Measurements from ENCODE around the gene CDC42EP5.
"Not testable (repeated sequence)": the region's sequence is repeated elsewhere in the genome, so short reads cannot be mapped to it uniquely, and the experiment has no call there.

CDC42EP5 gene

DNA sequence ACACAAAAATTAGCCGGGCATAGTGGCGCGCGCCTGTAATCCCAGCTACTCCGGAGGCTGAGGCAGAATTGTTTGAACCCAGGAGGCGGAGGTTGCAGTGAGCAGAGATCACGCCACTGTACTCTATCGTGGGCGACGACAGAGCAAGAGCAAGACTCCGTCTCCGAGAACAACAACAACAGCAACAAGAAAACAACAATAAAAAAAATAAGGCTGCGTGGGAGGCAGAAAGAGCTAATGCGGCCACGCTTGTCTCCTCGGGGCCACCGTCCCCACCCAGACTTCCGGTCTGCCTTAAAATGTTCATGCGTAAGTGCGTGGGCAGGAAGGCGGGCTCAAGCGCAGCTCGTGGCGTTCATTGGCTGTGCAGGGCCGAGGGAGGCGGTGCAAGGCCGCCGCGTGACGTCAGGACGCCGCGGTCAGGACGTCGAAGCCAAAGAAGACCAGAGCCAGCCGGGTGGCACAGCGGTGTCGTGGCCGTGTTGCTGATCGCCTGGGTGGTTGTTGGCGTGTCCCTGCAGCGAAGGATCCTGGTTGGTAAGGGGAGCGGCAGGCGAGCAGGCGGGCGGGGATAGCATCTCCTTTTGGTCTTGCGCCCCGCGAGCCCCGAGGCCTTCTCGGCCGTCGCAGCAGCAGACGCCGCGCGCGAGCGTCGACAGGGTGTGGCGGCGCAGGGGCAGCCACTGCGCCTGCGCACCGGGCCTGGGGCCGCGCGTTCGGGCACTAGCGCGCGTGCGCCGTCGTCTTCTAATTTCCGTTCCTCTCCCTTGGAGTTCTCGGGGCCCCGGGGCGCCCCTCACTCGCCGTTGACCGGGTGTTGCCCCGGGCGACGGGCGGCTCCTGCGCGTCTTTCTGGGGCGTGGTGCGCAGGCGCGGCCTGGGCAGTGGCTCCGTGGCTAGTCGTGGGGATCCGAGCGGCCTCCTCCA lies 24.1 kb downstream of the CDC42EP5 start, which contains the start of gene LENG8:
TSS of gene LENG8 (plus strand) at position 426 of the 927 bp plus-strand sequence. CDS start 2,146 bp downstream, outside the sequence.
- peak; percentile 93 to 96 (median 96) for DNase-seq (ENCODE audit: low read depth in 3 of 3)

DNA sequence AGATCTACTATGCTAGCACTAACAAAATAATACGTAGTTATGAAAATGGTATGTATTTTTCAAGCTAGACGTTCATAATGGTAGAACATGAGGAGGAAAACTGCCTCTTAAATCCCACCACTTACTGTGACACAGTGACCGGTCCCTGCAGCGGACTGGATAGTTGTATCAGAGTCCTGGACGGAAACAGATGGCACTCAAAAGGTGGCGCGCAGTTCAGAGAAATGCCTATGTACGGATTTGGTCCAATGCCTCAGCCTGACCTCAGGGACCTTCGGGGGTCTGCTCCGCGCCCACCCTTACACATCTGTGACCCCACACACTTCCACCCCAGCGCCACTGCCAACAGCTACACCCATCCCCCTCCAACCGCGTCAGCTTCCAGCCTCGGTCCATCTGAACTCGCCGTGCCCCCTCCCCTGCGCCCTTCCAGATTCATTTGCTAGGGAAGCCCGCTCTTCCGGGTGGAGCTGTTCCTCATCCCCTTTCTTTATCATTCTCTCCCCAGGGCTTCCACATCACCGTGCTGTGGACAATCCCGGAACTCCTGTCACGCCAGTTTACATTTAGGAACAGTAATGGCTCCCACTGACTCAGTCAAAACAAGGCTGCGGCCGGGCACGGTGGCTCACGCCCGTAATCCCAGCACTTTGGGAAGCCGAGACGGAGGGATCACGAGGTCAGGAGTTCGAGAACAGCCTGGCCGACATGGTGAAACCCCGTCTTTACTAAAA lies 24.9 kb downstream of the CDC42EP5 start:
- peak in 1 of 3 experiments; percentile 37 for DNase-seq (ENCODE audit: low read depth in 3 of 3)

DNA sequence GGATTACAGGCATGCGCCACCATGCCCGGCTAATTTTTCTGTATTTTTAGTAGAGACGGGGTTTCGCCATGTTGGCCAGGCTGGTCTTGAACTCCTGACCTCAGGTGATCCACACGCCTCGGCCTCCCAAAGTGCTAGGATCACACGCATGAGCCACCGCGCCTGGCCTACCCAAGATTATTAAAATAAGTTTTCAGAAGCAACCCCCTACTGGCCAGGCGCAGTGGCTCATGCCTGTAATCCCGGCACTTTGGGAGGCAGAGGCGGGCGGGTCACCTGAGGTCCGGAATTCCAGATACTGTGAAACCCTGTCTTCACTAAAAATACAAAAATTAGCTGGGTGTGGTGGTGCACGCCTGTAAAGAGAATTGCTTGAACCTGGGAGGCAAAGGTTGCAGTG lies 26.7 kb downstream of the CDC42EP5 start:
- not testable (repeated sequence) for DNase-seq (ENCODE audit: low read depth in 3 of 3)

DNA sequence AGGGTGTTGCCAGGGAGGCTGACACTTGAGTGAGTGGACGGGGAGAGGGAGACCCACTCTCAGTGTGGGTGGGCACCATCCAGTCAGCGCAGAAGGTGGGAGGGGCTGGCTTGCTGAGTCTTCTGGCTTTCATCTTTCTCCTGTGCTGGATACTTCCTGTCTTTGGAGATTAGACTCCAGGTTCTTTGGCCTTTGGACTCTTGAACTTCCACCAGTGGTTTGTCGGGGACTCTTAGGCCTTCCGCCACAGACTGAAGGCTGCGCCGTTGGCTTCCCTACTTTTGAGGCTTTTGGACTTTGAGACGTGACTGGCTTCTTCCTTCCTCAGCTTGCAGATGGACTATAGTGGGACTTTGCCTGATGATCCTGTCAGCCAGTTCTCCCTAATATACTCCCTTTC lies 28.4 kb downstream of the CDC42EP5 start:
- DNase-seq (ENCODE audit: low read depth in 3 of 3) = no peak

DNA sequence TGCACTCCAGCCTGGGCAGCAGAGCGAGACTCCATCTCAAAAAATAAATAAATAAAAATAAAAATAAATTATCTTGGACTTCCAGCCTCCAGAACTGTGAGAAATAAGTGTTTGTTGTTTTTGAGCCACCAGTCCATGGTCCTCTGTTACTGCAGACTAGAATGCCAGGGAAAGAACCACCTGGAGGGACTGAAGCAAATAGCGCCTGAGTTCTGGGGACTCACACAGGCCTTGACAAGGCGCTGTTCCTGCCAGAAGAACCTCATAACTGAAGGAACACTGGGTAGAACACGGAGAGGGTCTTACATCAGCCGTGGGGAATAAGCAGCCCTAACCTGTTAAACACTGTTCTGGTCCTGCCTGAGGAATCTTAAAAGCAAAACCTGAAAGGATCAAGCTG lies 32.5 kb downstream of the CDC42EP5 start:
- DNase-seq (ENCODE audit: low read depth in 3 of 3) = no peak

DNA sequence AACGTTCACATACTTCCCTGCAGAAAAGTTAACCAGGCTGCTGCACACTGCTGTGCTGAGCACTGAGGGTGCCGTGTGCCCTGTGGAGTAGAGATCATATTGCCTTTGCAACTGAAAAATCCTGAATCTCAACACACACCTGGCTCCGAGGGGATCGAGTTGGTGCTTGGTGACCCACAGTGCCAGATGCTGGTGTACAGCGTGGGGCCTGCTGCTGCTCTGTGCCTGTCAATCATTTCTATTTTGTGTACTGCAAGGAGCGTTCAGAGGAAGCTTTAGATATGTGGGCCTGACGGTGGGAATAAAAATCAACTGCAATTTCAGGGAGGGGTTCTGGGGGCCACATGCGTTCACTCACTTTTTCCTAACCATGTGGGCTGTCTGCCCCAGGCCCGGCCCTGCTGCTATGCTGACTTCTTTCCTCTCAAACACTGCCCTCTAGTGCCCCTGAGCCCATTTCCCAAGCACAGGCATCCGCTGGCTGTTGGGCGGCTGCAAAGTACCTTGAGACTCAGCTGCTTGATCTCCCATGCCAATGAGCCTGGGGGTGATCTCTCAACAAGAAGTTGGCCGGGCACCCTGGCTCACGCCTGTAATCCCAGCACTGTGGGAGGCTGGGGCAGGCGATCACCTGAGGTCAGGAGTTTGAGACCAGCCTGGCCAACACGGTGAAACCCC lies 33.8 kb downstream of the CDC42EP5 start:
- DNase-seq (ENCODE audit: low read depth in 3 of 3) = no peak

DNA sequence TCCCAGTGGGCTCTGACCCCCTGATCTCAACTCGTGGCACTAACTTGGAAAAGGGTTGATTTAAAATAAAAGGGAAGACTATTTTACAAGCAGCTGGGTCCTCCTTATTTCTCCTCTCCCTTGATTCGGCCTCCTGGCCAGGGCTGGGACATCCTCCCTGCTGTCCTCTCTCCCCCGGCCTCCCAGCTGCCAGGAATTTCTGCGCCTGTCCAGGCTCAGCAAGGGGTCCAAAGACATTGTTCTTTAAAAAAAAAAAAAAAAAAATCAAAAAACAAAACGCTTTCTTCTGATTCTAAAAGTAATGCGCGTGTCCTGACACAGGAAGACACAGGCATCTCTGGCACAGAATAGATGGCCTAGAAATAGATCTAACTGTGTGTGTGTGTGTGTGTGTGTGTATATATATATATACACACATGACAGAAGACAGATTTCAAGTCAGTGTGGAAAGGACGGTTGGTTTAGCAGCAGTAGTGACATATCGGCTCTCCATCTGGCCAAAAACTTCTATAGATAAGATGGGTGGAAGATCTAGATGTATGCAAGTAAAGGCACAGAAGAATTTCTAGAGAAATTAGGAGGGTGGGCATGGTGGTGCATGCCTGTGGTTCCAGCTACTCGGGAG lies 36.4 kb downstream of the CDC42EP5 start:
- no peak for DNase-seq (ENCODE audit: low read depth in 3 of 3)

DNA sequence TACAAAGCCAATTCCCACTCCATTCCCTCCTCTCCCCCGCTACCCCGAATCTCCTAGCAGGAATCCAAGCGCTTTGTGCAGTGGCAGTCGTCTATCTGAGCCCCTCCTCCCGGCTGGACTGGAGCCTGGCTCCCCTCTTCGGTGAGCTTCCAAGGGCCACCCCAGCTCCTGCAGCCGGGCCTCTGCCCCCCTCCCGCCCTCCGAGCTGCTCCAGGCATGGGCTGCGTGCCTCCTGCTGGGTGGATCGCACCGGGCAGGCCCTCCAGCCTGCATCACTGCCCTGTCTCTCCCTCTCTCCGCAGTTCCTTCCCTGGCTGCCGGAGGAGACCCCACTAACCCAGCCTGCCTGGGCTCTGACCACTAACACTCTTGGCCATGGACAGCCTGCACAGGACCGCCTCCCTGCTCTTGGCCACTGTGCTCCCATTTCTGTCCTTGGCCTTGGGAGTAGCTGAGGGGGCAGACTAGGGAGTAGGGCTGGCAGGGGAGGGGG lies 37.0 kb downstream of the CDC42EP5 start:
- no peak for DNase-seq (ENCODE audit: low read depth in 3 of 3)

DNA sequence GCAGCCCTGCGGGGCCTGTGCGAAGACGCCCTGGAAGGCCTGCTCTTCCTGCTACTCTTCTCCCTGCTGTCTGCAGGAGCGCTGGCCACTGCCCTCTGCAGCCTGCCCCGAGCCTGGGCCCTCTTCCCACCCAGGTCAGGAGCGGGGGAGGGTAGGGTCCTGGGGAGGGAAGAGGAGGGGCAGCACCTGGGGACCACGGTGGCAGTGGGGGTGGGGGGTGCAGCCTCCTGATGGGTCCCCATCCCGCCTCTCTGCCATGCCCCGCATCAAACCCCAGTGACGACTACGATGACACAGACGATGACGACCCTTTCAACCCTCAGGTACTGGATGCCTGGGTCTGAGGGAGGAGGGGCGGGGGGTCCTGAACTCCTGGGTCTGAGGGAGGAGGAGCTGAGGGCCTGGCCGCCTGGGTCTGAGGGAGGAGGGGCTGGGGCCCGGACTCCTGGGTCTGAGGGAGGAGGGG lies 37.5 kb downstream of the CDC42EP5 start:
- DNase-seq (ENCODE audit: low read depth in 3 of 3) = no peak

DNA sequence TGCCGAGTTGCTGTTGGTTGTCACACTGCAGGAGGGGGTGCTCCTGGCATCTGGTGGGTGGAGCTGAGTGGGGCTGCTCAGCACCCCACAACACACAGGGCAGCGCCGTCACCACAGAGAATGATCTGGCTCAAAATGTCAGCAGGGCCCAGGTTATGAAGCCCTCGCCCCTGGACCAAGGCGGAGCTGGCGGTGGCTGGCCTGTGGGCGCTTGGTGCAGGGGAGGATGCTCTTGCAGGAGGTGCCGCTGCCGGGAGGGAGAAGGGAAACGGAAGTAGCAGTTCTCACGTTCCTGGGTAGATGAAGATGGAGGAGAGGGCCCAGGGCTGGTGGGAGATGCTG lies 38.3 kb downstream of the CDC42EP5 start:
- no peak for DNase-seq (ENCODE audit: low read depth in 3 of 3)

DNA sequence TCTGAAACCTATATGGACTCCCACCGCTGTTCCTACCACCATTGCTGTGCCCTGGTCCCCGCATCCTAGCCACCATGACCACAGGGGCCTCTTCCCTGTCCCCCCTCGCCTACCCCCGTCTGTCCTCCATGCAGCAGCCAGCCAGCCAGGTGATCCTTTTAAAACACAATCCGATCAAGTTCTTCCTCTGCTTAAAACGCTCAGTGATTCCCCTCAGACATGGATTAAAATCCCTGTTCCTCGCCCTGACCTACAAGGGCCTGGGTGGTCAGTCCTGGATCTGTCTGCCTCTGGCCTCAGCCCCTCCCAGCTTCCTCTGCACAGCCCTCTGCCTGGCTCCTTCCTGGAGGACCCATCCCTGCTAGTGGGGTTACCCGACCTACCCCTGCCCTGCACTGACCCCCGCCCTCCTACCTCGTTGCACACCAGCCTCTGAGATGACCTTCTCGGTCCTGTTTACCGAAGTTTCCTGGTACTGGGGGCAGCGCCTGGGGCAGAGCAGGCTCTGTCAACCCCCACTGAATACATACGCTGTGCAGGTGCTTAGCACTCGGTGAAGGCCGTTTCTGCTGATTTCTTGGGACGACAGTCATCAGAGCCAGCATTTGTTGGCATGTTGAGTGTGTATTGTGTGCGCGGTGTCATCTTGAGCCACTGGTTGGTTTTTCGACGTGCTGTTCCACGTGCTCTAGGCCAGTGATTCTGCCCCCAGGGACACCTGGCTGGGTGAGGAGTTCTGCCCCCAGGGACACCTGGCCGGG lies 38.8 kb downstream of the CDC42EP5 start:
- DNase-seq (ENCODE audit: low read depth in 3 of 3) = no peak

DNA sequence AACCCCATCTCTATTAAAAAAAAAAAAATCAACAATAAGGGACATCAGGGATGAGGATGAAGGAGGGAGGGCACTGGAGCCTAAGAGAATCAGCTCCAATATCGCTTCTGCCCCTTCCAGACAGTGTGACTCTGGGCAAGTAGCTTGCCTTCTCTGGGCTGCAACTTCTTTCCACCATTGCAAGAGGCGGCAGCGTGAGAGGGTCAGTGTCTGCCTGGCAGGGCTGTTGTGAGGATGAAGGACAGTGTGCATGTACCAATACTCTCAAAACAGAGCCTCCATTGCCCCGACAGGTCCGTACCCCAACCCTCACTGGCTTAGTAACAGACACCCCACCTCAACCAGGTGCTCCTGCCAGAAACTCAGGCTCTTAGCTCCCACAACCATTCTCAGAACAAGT lies 39.4 kb downstream of the CDC42EP5 start:
- no peak for DNase-seq (ENCODE audit: low read depth in 3 of 3)

DNA sequence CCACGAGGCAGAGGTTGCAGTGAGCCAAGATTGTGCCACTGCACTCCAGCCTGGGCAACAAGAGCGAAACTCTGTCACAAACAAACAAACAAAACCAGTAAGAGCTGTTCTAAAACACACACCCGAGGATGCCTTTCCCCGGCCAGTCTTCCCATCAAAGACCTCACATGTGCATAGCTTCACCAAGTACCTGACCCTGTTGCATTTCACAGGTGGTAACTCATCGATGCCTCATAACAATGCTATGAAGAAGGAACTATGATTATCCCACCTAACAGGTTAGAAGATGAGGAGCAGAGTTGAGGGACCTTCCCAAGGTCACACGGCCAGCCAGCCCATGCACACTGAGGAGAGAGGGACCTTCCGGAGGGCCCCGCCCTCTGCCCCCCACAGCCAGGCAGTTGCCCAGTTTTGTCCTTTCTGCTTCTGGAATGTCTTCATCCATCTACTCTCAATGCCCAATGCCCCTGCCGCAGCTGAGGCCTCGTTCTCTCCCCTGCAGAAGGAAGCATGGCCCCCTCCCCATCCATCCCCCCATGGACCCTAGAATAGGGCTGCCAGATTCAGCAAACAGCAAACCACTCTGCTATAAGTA lies 40.9 kb downstream of the CDC42EP5 start:
- no peak for DNase-seq (ENCODE audit: low read depth in 3 of 3)

DNA sequence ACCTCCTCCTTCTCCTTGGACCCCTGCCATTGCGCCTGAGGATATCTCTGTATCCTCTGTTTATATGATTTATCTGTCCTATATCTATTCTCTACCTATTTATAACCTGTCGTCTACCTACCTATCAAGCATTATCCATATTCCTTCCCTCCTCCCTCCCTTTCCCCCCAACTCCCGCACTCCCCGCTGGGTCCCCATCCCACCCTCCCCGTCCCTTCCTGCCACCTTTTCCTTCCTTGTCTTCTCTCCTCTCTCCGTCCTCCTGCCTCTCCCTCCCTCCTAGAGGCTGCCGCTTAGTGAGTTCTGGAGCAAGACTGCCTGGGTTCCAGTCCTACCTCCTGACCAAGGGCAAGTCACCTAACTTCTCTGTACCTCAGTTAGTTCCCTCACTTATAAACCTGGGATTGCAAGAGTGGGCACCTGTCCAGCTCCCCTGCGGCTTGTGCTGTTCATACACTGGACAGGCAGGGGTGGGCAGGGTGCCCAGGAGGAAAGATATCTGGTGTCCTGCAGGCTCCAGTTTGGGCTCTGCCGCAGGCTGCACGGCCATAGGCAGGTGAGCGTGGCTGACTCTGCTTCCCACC lies 41.7 kb downstream of the CDC42EP5 start:
- no peak for DNase-seq (ENCODE audit: low read depth in 3 of 3)

DNA sequence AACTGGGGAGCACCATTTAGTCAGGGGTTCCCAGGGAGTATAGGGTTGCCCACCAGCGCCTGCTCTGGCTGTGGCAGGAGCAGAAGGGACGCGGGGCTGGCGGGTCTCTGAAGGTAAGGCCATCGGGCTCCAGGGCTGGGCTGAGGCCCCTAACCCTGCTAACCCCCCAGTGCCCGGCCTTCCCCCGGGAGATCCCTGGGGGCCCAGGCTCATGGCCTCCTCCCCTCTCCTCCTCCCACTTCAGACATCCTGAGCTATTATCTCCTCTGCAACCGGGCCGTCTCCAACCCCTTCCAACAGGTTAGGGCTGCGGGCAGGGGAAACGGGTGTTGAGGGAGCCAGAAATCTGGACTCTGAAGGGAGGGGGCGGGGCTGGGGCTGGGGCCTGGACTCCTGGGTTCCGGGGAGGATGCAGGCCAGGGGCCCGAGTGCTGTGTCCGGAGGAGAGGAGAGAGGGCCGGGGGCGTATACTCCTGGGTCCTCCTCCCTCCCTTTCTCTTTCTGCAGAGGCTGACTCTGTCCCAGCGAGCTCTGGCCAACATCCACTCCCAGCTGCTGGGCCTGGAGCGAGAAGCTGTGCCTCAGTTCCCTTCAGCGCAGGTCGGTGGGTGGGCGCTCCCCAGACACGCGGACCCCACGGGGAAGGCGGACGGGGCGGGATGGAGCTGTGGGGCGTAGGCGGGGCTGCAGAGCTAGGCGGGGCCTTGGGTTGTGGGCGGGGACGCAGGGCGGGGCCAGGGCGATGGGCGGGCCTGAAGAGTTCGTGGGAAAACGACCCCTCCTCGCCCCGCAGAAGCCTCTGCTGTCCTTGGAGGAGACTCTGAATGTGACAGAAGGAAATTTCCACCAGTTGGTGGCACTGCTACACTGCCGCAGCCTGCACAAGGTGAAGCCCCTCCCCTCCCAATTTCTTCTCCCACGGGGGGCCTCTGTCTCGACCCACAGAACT lies 42.5 kb downstream of the CDC42EP5 start:
- peak; percentile 20 to 37 (median 30) for DNase-seq (ENCODE audit: low read depth in 3 of 3)

DNA sequence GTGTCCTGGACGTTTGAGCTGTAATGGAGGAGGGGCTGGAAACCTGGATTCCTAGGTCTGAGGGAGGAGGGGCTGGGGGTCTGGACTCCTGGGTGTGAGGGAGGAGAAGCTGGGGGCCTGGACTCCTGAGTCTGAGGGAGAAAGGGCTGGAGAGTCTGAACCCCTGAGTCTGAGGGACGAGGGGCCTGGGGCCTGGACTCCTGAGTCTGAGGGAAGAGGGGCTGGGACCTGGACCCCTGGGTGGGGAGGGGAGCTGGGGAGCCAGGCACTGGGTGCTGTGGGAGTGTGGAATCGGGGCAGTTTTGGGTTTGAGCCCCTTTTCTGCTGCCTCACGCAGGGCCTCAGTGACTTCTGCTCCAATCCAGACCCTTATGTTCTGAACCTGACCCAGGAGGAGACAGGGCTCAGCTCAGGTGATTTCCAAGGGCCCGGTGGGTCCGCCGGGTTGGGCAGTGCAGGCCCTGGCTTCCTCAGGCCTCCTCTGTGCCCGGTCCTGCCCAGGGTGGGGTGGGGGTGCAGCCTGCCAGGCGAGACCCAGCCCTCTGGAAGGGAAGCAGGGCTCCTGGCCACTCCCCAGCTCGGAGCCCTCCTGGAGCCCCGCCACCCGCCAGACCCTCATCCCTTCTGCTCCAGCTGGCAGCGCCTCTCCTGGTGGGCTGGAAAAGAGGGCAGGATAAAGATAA lies 43.4 kb downstream of the CDC42EP5 start:
- DNase-seq (ENCODE audit: low read depth in 3 of 3) = no peak

DNA sequence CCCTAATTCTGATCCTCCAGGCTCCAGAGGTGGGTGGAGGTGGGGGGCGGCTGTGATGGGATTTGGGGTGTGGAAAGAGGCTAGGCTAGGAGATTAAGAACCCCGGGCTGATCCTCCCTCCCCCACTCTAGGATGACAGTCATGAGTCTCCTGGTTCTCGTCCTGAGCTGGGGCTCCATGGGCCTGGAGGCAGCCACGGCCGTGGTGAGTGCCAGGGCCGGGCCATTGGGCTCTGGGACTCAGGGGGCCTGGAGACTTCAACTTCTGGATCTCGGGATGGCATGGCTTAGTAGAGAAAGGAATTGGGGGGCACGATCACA lies 44.0 kb downstream of the CDC42EP5 start:
- DNase-seq (ENCODE audit: low read depth in 3 of 3) = no peak
